ENCODE results near the gene SYCE3. TPM values are rescaled to one million over a fixed set of nuclear protein-coding genes. Genes with fewer than 3 reads are reported as not detected.

SYCE3 gene
- total RNA-seq, 1 donor from 2014 or later: 0.71 TPM

GRCh38 chr22:50567721-50568252 is 5.1 kb upstream of the SYCE3 start:
- no peak for TF ChIP-seq CTCF (IDR thresholded peaks at IDR 0.05; ENCODE audit: insufficient read depth, low read length, poor library complexity, severe bottlenecking)
- no peak for DNase-seq (ENCODE audit: low read depth)
- H3K27me3 ChIP-seq (ENCODE audit: control insufficient read depth, insufficient read depth, low read length): peaks cover 3% of the 10 kb centered on the region
- H3K4me3 ChIP-seq (ENCODE audit: low read depth, low read length): no peak overlapping the region
- no peaks in the 10 kb centered on the region for H3K36me3 ChIP-seq (ENCODE audit: control insufficient read depth, insufficient read depth, low read length)

- Histone ChIP-seq H3K36me3 (ENCODE audit: control insufficient read depth, insufficient read depth, low read length) (no peaks in the 10 kb centered on the region), H3K27me3 (ENCODE audit: control insufficient read depth, insufficient read depth, low read length) (peaks cover 3% of the 10 kb centered on the region), H3K4me3 (ENCODE audit: low read depth, low read length) (no peak overlapping the region)
- no peak for DNase-seq (ENCODE audit: low read depth)
- no peak for TF ChIP-seq CTCF (IDR thresholded peaks at IDR 0.05; ENCODE audit: insufficient read depth, low read length, poor library complexity, severe bottlenecking)
Measured at GRCh38 chr22:50564289-50564688, 1.6 kb upstream of the SYCE3 start.

GRCh38 chr22:50563413-50564160 is 868 bp upstream of the SYCE3 start:
- Histone ChIP-seq H3K36me3 (ENCODE audit: control insufficient read depth, insufficient read depth, low read length) (no peaks in the 10 kb centered on the region), H3K27me3 (ENCODE audit: control insufficient read depth, insufficient read depth, low read length) (peaks cover 4% of the 10 kb centered on the region), H3K4me3 (ENCODE audit: low read depth, low read length) (peak overlapping the region; percentile 55)
- TF ChIP-seq CTCF (IDR thresholded peaks at IDR 0.05; ENCODE audit: insufficient read depth, low read length, poor library complexity, severe bottlenecking): no peak
- no peak for DNase-seq (ENCODE audit: low read depth)

DNA sequence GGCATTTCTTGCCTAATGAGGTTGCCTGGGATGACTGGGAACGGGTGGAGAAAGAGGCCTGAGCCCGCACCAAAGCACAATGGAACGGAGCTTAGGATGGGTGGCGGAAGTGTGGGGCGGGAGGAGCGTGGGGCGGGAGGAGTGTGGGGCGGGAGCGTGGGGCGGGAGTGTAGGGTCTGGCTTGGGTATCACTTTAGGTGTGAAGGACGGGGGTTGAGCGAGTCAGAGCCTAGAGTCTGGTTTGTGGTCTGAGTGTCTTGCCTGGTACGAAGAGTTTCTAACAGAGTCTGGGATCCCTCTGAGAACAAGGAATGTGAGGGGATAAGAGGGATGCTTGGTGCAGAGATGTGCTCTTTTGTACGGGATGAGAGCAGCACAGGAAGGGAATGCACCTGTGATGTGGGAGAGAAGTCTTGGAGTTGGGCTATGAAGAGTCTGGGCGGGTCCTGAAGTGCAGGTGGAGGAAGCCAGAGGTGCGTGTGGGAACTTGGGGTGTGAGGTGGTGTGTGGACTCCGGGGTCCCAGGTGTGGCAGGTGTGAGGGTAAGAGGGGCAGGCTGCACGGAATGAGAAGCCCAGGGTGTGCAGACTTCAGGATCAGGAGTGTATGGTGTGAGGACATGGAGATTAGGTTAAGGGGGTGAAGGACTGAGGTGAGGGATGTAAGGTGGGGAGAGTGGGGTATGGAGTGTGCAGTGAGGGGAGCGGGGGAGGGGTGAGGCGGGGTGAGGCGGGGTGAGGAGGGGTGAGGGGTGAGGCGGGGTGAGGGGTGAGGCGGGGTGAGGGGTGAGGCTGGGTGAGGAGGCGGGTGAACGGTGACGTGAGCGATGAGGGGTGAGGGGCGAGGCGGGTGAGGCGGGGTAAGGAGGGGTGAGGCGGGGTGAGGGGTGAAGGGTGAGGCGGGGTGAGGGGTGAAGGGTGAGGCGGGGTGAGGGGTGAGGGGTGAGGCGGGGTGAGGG is 1.0 kb downstream of the SYCE3 start:
- no peaks in the 10 kb centered on the region for H3K36me3 ChIP-seq (ENCODE audit: control insufficient read depth, insufficient read depth, low read length)
- no peak overlapping the region for H3K4me3 ChIP-seq (ENCODE audit: low read depth, low read length)
- TF ChIP-seq CTCF (IDR thresholded peaks at IDR 0.05; ENCODE audit: insufficient read depth, low read length, poor library complexity, severe bottlenecking): no peak
- no peak for DNase-seq (ENCODE audit: low read depth)
- H3K27me3 ChIP-seq (ENCODE audit: control insufficient read depth, insufficient read depth, low read length): peaks cover 5% of the 10 kb centered on the region

DNA sequence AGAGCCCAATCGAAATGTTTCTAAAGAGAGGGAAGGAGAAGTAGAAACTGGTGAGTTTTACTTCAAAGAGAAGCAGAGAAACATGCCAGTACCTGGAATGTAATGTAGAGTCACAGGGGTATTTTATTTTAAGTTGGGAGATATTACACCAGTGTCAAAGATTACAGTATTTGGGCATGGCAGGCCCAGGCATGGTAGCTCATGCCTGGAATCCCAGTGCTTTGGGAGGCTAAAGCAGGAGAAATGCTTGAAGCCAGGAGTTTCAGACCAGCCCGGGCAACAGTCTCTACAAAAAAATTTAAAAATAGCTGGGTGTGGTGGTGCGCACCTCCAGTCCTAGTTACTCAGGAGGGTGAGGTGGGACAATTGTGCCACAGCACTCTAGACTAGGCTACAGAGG is 2.7 kb downstream of the SYCE3 start:
- TF ChIP-seq CTCF (IDR thresholded peaks at IDR 0.05; ENCODE audit: insufficient read depth, low read length, poor library complexity, severe bottlenecking): no peak
- Histone ChIP-seq H3K27me3 (ENCODE audit: control insufficient read depth, insufficient read depth, low read length) (peaks cover 5% of the 10 kb centered on the region), H3K4me3 (ENCODE audit: low read depth, low read length) (no peak overlapping the region), H3K36me3 (ENCODE audit: control insufficient read depth, insufficient read depth, low read length) (no peaks in the 10 kb centered on the region)
- DNase-seq (ENCODE audit: low read depth): no peak
